Naive B cell (primary cell): ENCODE measurements around the gene DNMT3A. TPM values are rescaled to one million over a fixed set of nuclear protein-coding genes. Genes with fewer than 3 reads are reported as not detected.

Experiments used
- ATAC-seq, 2 donors: fragments of 150-1000 bp; cut with Tn5 transposase; 2 replicates each; pipeline ENCODE4 v1.10.0; 2021; ENCODE audit warnings: low read depth in 2 of 2, mild to moderate bottlenecking in 2 of 2, moderate library complexity in 2 of 2
- DNase-seq: peaks from one replicate; pipeline ENCODE4 v3.0.0; 2022
- H3K27ac Mint-ChIP-seq, 6 donors: one replicate each; pipeline ENCODE4 v1.8.0; 2020 to 2022; ENCODE audit warnings: mild to moderate bottlenecking in 6 of 6, mixed read lengths in 6 of 6, moderate library complexity in 5 of 6, inconsistent platforms in 2 of 6
- H3K27me3 Mint-ChIP-seq, 3 donors: one replicate each; pipeline ENCODE4 v1.8.0; 2021 to 2022; ENCODE audit warnings: mixed read lengths in 3 of 3, mild to moderate bottlenecking in 1 of 3
- H3K36me3 Mint-ChIP-seq, 2 donors: one replicate each; pipeline ENCODE4 v1.8.0; 2020 to 2022; ENCODE audit warnings: mixed read lengths in 2 of 2, inconsistent platforms in 1 of 2, mild to moderate bottlenecking in 1 of 2
- H3K4me1 Mint-ChIP-seq, 3 donors: one replicate each; pipeline ENCODE4 v1.8.0; 2020 to 2022; ENCODE audit warnings: mixed read lengths in 3 of 3, inconsistent platforms in 1 of 3, mild to moderate bottlenecking in 1 of 3, moderate library complexity in 1 of 3
- H3K4me3 Mint-ChIP-seq, 8 donors: one replicate each; pipeline ENCODE4 v1.8.0; 2020 to 2022; ENCODE audit warnings: mild to moderate bottlenecking in 8 of 8, mixed read lengths in 8 of 8, moderate library complexity in 8 of 8, inconsistent platforms in 2 of 8
- H3K9me3 Mint-ChIP-seq, 7 donors: one replicate each; pipeline ENCODE4 v1.8.0; 2020 to 2022; ENCODE audit warnings: mixed read lengths in 7 of 7, mild to moderate bottlenecking in 5 of 7, inconsistent platforms in 2 of 7, moderate library complexity in 1 of 7
- polyA plus RNA-seq, 6 donors: library from polyadenylated mRNA; unstranded; fragments of 300-500 nt; fragmentation: Illumina TruSeq; gene quantifications; one replicate each; pipeline ENCODE4 v1.2.3, GENCODE V29; 2021; ENCODE audit warnings: low read depth in 6 of 6

Gene DNMT3A
- polyA plus RNA-seq, 6 donors from 2014 or later: 7.3 to 14.0 (median 8.5) TPM

DNA sequence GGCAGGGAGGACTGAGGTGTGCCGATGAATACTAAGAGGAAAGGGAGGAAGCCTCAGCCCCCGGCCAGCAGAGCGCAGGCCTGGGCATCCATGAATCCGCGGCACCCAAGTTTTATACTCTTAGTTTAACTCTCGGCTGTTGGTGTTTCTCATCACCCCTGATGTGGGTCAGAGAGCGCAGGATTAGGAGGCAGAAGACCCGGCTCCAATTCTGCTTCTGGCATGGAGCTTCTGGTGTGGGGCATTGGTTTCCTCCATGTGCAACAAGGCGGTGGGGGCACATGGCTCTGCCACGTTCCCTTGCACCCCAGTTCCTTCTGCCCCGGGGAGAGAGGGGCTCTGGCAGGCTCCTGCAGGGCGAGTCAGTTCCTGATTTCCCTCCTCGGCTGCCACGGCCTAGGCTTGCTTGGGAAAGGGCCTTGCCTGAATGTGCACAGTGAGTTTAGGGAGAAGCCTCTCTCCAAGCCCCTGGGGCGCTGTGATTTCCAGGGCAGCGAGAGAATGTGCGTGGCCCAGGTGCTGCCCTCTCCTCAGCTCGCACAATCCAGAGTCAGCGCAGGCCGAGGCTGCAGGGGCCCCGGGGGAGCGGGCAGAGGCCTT, 36.2 kb upstream of the DNMT3A start:
- H3K4me3 Mint-ChIP-seq: peak overlapping the region in 4 of 8 donors; percentile 53 to 90 (median 72)

DNA sequence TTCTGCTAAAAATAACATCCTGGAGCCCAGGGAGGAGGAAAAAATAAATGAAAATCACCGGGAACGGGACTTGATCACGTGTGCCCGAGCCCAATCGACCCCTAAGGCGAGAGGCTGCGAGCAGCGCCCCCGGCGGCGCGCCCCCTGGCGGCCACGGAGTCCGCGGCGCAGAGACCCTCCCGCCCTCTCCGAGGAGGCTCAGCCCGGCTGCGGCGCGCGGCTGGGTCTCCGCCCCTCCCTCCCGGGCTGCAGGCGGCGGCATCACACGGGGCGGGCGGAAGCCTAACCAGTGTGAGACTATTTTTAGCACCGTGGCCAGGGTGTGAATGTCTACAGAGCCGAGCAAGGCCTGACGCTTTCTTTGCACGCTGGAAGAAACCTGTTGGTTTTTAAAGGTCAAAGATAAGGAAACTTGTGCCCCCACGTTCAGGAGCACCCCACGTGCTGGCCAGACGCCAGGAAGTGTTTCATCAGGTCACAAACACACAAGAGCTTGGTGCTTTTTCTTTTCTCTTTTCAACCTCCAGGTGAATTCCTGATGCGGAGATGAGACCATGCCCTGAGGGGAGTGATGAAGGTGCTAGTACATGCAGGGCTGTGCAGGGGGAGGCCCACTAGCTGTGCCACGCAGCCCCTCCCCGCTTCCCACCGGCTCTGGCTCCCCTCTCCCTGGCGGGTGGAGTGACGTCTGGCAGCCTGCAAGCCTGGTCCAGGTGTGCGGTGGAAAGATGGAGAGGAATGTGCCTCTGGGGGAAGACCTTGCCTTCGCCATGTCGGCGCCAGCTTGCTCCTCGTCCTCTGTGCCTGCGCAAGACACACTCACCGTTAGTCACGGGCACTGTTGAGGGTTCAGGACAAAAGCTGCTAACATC, 35.3 kb upstream of the DNMT3A start:
- peak; percentile 100 for ATAC-seq
- peaks cover 0 to 3% (median 0%) of the 10 kb centered on the region in 7 donors for H3K9me3 Mint-ChIP-seq

More for the DNA sequence above, 36.2 kb upstream of the DNMT3A start:
- H3K36me3 Mint-ChIP-seq: no peaks in the 10 kb centered on the region
- no peak for ATAC-seq
- peaks cover 26 to 39% (median 39%) of the 10 kb centered on the region in 3 donors for H3K4me1 Mint-ChIP-seq
- peaks cover 0 to 3% (median 0%) of the 10 kb centered on the region in 7 donors for H3K9me3 Mint-ChIP-seq
- DNase-seq: no peak
- H3K27me3 Mint-ChIP-seq: no peaks in the 10 kb centered on the region
- peak overlapping the region in 4 of 6 donors; percentile 36 to 97 (median 93) for H3K27ac Mint-ChIP-seq

DNA sequence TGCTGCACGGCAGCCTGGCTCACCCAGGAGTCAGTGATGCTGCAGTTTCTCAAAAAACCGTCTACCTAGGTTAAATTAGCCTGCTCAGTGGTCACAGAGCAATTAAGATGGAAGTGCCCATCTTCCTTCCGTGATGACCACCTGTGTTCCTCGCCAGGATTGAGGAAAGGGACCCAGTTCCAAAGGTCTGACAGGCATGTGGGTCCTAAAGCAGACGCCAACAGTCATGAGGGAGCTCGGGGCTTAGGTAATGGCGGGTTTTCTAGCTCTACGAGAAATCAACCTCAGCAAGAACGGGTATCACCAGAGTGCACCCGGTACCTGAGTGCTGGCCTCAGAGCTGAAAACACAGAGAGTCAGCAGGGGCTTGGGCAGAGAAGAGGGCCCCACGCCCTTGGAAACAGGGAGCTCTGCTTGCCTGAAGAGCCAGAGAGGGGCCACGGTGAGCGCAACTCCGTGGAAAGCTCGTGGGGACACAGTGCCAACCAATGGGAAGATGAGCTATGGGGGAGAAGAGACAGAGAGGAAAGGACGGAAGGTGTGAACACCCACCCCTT, 34.3 kb upstream of the DNMT3A start:
- ATAC-seq: peak in 1 of 2 donors; percentile 1

More for the DNA sequence above, 35.3 kb upstream of the DNMT3A start:
- no peaks in the 10 kb centered on the region for H3K36me3 Mint-ChIP-seq
- H3K27me3 Mint-ChIP-seq: no peaks in the 10 kb centered on the region
- peak overlapping the region; percentile 62 to 91 (median 76) for H3K4me3 Mint-ChIP-seq
- H3K4me1 Mint-ChIP-seq: peaks cover 27 to 39% (median 37%) of the 10 kb centered on the region in 3 donors
- peak overlapping the region; percentile 24 to 97 (median 95) for H3K27ac Mint-ChIP-seq
- peak; percentile 91 for DNase-seq

DNA sequence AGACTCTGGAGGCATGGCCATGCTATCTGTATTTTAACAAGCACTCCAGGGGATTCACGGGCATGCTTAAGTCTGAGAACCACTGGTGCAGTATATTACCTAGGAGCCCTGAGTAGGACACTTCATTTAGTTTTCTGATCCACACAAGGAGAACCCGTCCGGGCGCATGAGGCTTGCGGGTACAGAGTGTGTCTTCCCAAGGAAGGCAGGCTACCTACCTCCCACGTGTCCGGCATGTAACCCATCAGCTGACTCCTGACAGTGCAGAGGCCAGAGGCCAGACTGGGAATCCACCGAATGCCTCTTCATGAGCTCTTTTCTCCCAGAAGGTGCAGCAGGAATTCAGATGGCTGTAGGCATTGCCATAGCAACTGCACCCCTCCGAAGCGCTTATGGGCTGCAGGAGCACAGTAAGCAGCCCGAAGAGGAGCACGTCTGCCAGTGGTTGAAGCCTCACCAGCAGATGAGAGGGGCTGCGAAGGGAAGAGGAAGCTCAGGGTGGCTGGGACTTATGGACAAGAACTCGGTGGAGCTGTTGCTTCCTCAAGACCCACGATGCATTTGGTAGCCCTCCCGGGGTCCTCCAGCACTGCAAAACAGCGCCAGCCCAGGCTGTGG, 33.8 kb upstream of the DNMT3A start:
- Mint-ChIP-seq H3K4me3 (peak overlapping the region in 3 of 8 donors; percentile 13 to 66 (median 21)), H3K36me3 (no peaks in the 10 kb centered on the region), H3K27me3 (no peaks in the 10 kb centered on the region), H3K9me3 (peaks cover 0 to 3% (median 0%) of the 10 kb centered on the region in 7 donors), H3K4me1 (peaks cover 27 to 35% (median 31%) of the 10 kb centered on the region in 3 donors), H3K27ac (peak overlapping the region in 3 of 6 donors; percentile 32 to 51 (median 49))
- ATAC-seq: no peak
- no peak for DNase-seq

More for the DNA sequence above, 34.3 kb upstream of the DNMT3A start:
- Mint-ChIP-seq H3K9me3 (peaks cover 0 to 3% (median 0%) of the 10 kb centered on the region in 7 donors), H3K4me3 (peak overlapping the region; percentile 40 to 80 (median 66)), H3K27ac (peak overlapping the region in 4 of 6 donors; percentile 72 to 91 (median 84)), H3K4me1 (peaks cover 27 to 39% (median 31%) of the 10 kb centered on the region in 3 donors), H3K27me3 (no peaks in the 10 kb centered on the region), H3K36me3 (no peaks in the 10 kb centered on the region)
- no peak for DNase-seq

DNA sequence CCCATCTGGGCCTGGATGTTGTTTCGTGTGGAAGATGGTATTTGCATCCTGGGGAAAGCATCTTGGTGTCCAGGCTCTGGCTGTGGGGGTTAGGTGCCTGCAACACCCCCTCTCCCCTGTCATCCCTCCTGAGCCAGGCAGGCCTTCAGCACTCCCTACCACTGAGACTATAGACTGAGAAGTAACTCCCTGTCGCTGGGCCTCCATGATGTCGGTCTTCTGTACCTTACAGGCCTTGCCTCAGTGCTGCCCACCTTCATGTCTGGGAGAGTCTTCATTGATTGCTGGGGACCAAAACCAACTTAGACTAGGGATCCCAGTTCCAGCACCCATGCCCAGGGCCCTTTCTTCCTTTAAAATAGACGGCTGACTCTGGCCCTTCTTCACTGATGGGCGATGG, 33.1 kb upstream of the DNMT3A start:
- DNase-seq (no peak), ATAC-seq (no peak)
- Mint-ChIP-seq H3K9me3 (peaks cover 0 to 3% (median 0%) of the 10 kb centered on the region in 7 donors), H3K4me1 (peaks cover 27 to 33% (median 31%) of the 10 kb centered on the region in 3 donors), H3K36me3 (no peaks in the 10 kb centered on the region), H3K27ac (peak overlapping the region in 1 of 6 donors; percentile 21), H3K4me3 (no peak overlapping the region), H3K27me3 (no peaks in the 10 kb centered on the region)

DNA sequence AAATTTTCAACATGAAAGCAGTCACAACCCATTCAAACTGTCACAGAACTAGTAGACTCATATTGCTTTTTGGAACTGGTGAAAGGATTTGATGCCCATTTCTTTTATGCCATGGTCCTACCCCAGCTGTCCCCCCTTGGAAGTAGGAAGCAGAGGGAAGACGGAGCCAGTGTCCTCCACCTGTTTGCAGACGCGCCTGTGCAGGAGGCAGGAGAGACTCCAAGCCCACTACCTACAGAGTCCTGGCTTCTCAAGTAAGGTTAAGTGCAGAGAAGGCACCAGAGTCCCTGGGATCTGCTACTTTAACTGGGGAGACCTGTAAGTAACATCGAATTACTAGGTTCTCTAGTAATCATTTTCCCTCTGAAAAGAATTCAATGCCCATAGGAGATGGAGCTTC, 32.7 kb upstream of the DNMT3A start:
- H3K4me3 Mint-ChIP-seq: no peak overlapping the region
- DNase-seq (no peak), ATAC-seq (no peak)
- H3K4me1 Mint-ChIP-seq: peaks cover 27 to 33% (median 31%) of the 10 kb centered on the region in 3 donors
- peaks cover 0 to 3% (median 0%) of the 10 kb centered on the region in 7 donors for H3K9me3 Mint-ChIP-seq
- H3K27ac Mint-ChIP-seq: peak overlapping the region in 3 of 6 donors; percentile 21 to 28 (median 22)
- no peaks in the 10 kb centered on the region for H3K27me3 Mint-ChIP-seq
- H3K36me3 Mint-ChIP-seq: no peaks in the 10 kb centered on the region

DNA sequence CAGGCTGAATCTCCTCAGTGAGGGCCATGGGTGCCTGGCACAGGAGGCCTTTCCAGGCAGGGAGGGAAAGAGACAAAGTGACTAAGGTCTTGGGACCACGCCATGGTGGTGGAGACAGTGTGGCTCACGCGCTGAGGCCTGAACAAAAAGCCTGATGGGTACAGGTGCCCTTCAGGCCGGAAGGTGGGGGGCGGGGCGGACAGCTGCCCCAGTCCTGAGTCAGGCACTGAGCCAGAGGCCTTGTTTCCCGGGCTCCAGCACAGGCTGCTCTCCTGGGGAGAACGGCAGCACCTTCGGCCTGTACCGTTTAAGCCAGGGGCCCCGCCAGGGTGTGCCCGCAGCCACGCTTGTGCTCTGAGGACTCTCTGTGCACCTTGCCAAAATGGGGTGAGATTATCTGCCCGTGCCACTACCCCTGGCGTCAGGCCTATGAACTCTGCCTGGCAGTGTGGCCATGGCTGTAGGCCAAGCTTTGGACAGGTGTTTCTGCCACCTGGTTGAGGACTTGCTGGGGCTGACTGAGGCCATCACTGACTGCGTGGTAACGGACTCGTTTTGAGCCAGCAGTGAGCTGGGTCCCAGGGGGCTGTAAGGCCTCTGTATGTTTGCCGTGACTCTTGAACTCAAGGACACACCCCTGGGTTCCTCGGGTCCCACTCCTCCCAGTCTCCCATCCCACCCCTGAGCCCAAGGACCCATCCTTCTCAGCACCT, 31.7 kb upstream of the DNMT3A start:
- Mint-ChIP-seq H3K4me3 (no peak overlapping the region), H3K4me1 (peaks cover 22 to 24% (median 23%) of the 10 kb centered on the region in 3 donors), H3K36me3 (no peaks in the 10 kb centered on the region), H3K9me3 (no peaks in the 10 kb centered on the region), H3K27me3 (no peaks in the 10 kb centered on the region), H3K27ac (peak overlapping the region in 2 of 6 donors; percentile 28 to 49)
- DNase-seq: no peak
- ATAC-seq: no peak

DNA sequence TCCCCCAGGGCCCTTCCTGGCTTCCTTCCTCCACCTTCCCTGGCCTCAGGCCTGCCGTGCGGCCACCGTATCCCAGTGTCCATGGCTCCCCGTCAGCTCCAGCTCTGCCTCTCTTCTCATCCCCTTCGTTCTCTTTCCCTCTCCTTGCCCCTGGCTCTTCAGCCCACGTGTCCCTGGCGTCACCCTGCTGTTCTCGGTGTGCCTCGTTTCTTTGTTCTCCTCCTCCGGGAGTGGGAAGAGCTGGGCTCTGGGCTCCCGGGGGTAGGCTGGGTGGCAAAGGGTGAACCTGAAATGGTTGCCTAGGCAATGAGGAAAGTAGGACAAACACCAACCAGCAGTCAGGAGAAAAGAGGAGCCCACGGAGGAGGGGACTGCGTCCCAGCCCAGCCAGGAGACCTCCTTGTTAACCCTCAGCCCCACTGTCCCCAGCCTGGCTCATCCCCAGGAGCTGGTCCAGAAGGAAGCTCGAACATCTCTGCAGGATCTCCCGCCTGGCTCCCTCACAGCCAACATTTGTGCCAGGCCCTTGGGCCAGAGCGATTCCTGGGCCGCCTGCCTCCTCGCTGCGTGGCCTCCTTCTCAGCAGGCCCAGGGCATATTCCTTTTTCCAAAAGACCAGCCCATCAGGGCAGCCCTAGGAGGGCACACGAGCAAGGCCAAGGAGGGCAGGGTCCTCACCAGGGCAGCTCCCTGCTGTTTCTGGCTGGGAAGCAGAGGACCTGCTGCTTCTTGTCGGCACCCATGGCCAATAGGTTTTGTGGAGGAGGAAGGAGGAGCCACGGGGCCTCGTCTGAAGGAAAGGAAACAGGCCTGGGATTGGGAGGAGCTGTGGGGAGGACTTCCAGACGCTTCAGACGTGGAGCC, 30.9 kb upstream of the DNMT3A start:
- H3K27ac Mint-ChIP-seq: peak overlapping the region in 1 of 6 donors; percentile 26
- H3K4me3 Mint-ChIP-seq: no peak overlapping the region
- H3K36me3 Mint-ChIP-seq: no peaks in the 10 kb centered on the region
- DNase-seq (no peak), ATAC-seq (no peak)
- no peaks in the 10 kb centered on the region for H3K9me3 Mint-ChIP-seq
- peaks cover 15 to 21% (median 16%) of the 10 kb centered on the region in 3 donors for H3K4me1 Mint-ChIP-seq
- H3K27me3 Mint-ChIP-seq: no peaks in the 10 kb centered on the region

GRCh38 chr2:25371253-25372241, 29.8 kb upstream of the DNMT3A start:
- no peak overlapping the region for H3K4me3 Mint-ChIP-seq
- peak overlapping the region in 2 of 6 donors; percentile 43 to 88 for H3K27ac Mint-ChIP-seq
- no peaks in the 10 kb centered on the region for H3K36me3 Mint-ChIP-seq
- H3K9me3 Mint-ChIP-seq: no peaks in the 10 kb centered on the region
- ATAC-seq (no peak), DNase-seq (no peak)
- no peaks in the 10 kb centered on the region for H3K27me3 Mint-ChIP-seq
- H3K4me1 Mint-ChIP-seq: peaks cover 6 to 13% (median 7%) of the 10 kb centered on the region in 3 donors

- Mint-ChIP-seq H3K9me3 (no peaks in the 10 kb centered on the region), H3K27ac (peak overlapping the region in 1 of 6 donors; percentile 61), H3K36me3 (no peaks in the 10 kb centered on the region), H3K4me3 (no peak overlapping the region), H3K4me1 (peaks cover 0 to 3% (median 0%) of the 10 kb centered on the region in 3 donors), H3K27me3 (no peaks in the 10 kb centered on the region)
- ATAC-seq (no peak), DNase-seq (no peak)
Observed at GRCh38 chr2:25369876-25370275, 28.2 kb upstream of the DNMT3A start.

- Mint-ChIP-seq H3K27ac (peak overlapping the region in 2 of 6 donors; percentile 70 to 77), H3K9me3 (no peaks in the 10 kb centered on the region)
Observed at GRCh38 chr2:25369439-25369838, 27.7 kb upstream of the DNMT3A start.

More at GRCh38 chr2:25369439-25369838, 27.7 kb upstream of the DNMT3A start:
- H3K4me3 Mint-ChIP-seq: no peak overlapping the region
- peaks cover 0 to 3% (median 0%) of the 10 kb centered on the region in 3 donors for H3K4me1 Mint-ChIP-seq
- H3K27me3 Mint-ChIP-seq: no peaks in the 10 kb centered on the region
- no peaks in the 10 kb centered on the region for H3K36me3 Mint-ChIP-seq
- ATAC-seq: no peak
- DNase-seq: no peak
